HepG2 (cell line): ENCODE measurements around the gene GRHL3. TPM values are rescaled to one million over a fixed set of nuclear protein-coding genes. Genes with fewer than 3 reads are reported as not detected.

Source experiments
- ATAC-seq: fragments of 200-7000 bp; cut with Tn5 transposase; 3 replicates; pipeline ENCODE4 v1.9.1; 2020; ENCODE audit warnings: mild to moderate bottlenecking, moderate library complexity
- BruUV-seq: library from RNA; stranded (reverse); fragments of 400-500 nt; replicated peaks from 2 replicates; lab custom pipeline; 2021; lab: Mats Ljungman, UMichigan
- CTCF ChIA-PET: fragments of 300-600 bp; formaldehyde crosslinking; extraction: SDS; loops from one replicate; lab custom pipeline; 2021; ENCODE audit warnings: low total read pairs, inconsistent platforms, low intra/inter-chr PET ratio; lab: Yijun Ruan, JAX
- POLR2A ChIA-PET: fragments of 350-600 bp; sonication (Branson Sonifier 250); formaldehyde crosslinking; loops from one replicate; lab custom pipeline; 2020; ENCODE audit warnings: antibody characterized with exemption, inconsistent platforms; lab: Yijun Ruan, JAX
- DNase-seq: peaks from one replicate; pipeline ENCODE4 v3.0.0-alpha.2; 2015; ENCODE audit warnings: low spot score
- FAIRE-seq: peaks from 3 replicates; lab custom pipeline; 2011; peaks lifted over from hg19 to GRCh38; lab: Jason Lieb, UNC
- H2AFZ ChIP-seq: one replicate; pipeline ENCODE4 v1.6.1; 2011; ENCODE audit warnings: low read length, inconsistent platforms
- H3K27ac ChIP-seq: fragments of 300-600 bp; 3 replicates; pipeline ENCODE4 v1.8.0; 2011; ENCODE audit warnings: mixed run types, mild to moderate bottlenecking, mixed read lengths, low read length, inconsistent platforms; ENCODE audit not compliant: insufficient read depth; ENCODE audit errors: extremely low read length
- H3K27me3 ChIP-seq, 2 experiments: fragments of 200-600 bp in 1 of 2; 2 replicates in 1 of 2; 3 replicates in 1 of 2; pipeline versions ENCODE4 v1.6.0 to v1.8.0; 2011; ENCODE audit warnings: low read length in 2 of 2, mild to moderate bottlenecking in 2 of 2, moderate library complexity in 2 of 2, inconsistent platforms in 1 of 2; ENCODE audit not compliant: insufficient read depth in 2 of 2, control insufficient read depth in 1 of 2
- H3K36me3 ChIP-seq, 2 experiments: fragments of 200-600 bp in 1 of 2; replicated peaks in 1 of 2; 2 replicates in 1 of 2; 3 replicates in 1 of 2; pipeline versions ENCODE4 v1.5.1 to v1.8.0; 2011; ENCODE audit warnings: low read length in 2 of 2, inconsistent platforms in 1 of 2; ENCODE audit not compliant: insufficient read depth in 2 of 2, control insufficient read depth in 1 of 2
- H3K4me1 ChIP-seq: 2 replicates; pipeline ENCODE4 v1.5.1; 2012; ENCODE audit warnings: low read length, inconsistent platforms; ENCODE audit not compliant: insufficient read depth
- H3K4me2 ChIP-seq: 2 replicates; pipeline ENCODE4 v1.6.0; 2011; ENCODE audit warnings: low read depth, low read length, inconsistent platforms
- H3K4me3 ChIP-seq, 3 experiments: fragments of 200-600 bp in 1 of 3; sonication (generic), shearing (Covaris generic) in 1 of 3; replicated peaks in 1 of 3; 2 replicates each; pipeline ENCODE4 v1.5.1; 2011 to 2016; ENCODE audit warnings: low read length in 3 of 3, inconsistent platforms in 2 of 3, low read depth in 2 of 3, mild to moderate bottlenecking in 2 of 3, control low read depth in 1 of 3, mixed read lengths in 1 of 3; ENCODE audit not compliant: insufficient read depth in 1 of 3
- H3K79me2 ChIP-seq: one replicate; pipeline ENCODE4 v1.6.1; 2011; ENCODE audit warnings: low read length, inconsistent platforms; ENCODE audit not compliant: insufficient read depth
- H3K9ac ChIP-seq: 2 replicates; pipeline ENCODE4 v1.6.0; 2011; ENCODE audit warnings: mild to moderate bottlenecking, low read depth, low read length, inconsistent platforms; ENCODE audit not compliant: insufficient read depth
- H3K9me3 ChIP-seq: 2 replicates; pipeline ENCODE4 v1.5.1; 2012; ENCODE audit warnings: mild to moderate bottlenecking, low read length
- H4K20me1 ChIP-seq: 2 replicates; pipeline ENCODE4 v1.6.0; 2011; ENCODE audit warnings: inconsistent platforms, mild to moderate bottlenecking, low read length, moderate library complexity; ENCODE audit not compliant: insufficient read depth
- CCDC6 ChIP-seq: sonication (generic); formaldehyde crosslinking; IDR thresholded peaks from 2 replicates; pipeline ENCODE4 v1.8.1; 2022; ENCODE audit warnings: mild to moderate bottlenecking, missing genetic modification reagents, moderate library complexity
- FOXJ3 ChIP-seq: sonication (generic); formaldehyde crosslinking; IDR thresholded peaks from 2 replicates; pipeline ENCODE4 v1.4.0; 2020; ENCODE audit warnings: missing genetic modification reagents, mild to moderate bottlenecking, borderline replicate concordance
- GZF1 ChIP-seq: sonication (generic); formaldehyde crosslinking; IDR thresholded peaks from 2 replicates; pipeline ENCODE4 v1.5.1; 2020; ENCODE audit warnings: mild to moderate bottlenecking, missing genetic modification reagents
- MAFF ChIP-seq: IDR thresholded peaks from 2 replicates; pipeline ENCODE4 v1.6.1; 2011; ENCODE audit warnings: low read depth, low read length, improper control_type of control experiment
- MAFK ChIP-seq, 2 experiments: IDR thresholded peaks in 1 of 2; conservative IDR thresholded peaks in 1 of 2; 2 replicates each; pipeline ENCODE4 v1.6.1; 2011; ENCODE audit warnings: improper control_type of control experiment in 2 of 2, low read length in 2 of 2
- NKX3-1 ChIP-seq: sonication (generic); formaldehyde crosslinking; IDR thresholded peaks from 2 replicates; pipeline ENCODE4 v1.5.0; 2020; ENCODE audit warnings: missing genetic modification reagents
- PCBP1 ChIP-seq: fragments of 200-400 bp; formaldehyde crosslinking; IDR thresholded peaks from 2 replicates; pipeline ENCODE4 v1.6.1; 2017; ENCODE audit warnings: mild to moderate bottlenecking, low read depth, low read length, borderline replicate concordance
- SSRP1 ChIP-seq: IDR thresholded peaks from 2 replicates; pipeline ENCODE4 v1.6.1; 2016; ENCODE audit warnings: control low read depth
- TCF7 ChIP-seq: sonication (generic); IDR thresholded peaks from 2 replicates; pipeline ENCODE4 v1.6.1; 2016; ENCODE audit warnings: antibody characterized with exemption, low read depth
- ZNF34 ChIP-seq: sonication (generic); formaldehyde crosslinking; IDR thresholded peaks from 2 replicates; pipeline ENCODE4 v1.4.0; 2020; ENCODE audit warnings: mild to moderate bottlenecking, missing genetic modification reagents, borderline replicate concordance
- WGBS: methylation state at CpG from one replicate; pipeline ENCODE4 v1.1.6; 2017; ENCODE audit warnings: low lambda C conversion rate; 5-methylcytosine and 5-hydroxymethylcytosine counted together
- in situ Hi-C: cut with HindIII; loops from 2 replicates; pipeline ENCODE4 v1.10.0; 2017; ENCODE audit warnings: low pct_unique_long_range_greater_than_20kb; ENCODE audit not compliant: extremely low pct_ligation_motif_present
- intact Hi-C: fragments of 100-400 bp; cut with micrococcal nuclease; formaldehyde crosslinking; loops from one replicate; pipeline ENCODE4 v1.10.0; 2022; ENCODE audit not compliant: unreplicated experiment
- polyA plus RNA-seq, 8 experiments: library from polyadenylated mRNA; depleted of rRNA in 3 of 8; stranded (reverse) in 7 of 8; unstranded in 1 of 8; fragments of >200 nt; fragmentation: Illumina TruSeq in 4 of 8; extraction: Trizol in 4 of 8; gene quantifications; 2 replicates each; pipeline versions ENCODE4 v1.2.1 to v1.2.3, GENCODE V29; 2011 to 2016; ENCODE audit warnings: low read depth in 4 of 8, missing spikeins in 1 of 8, mixed read lengths in 1 of 8; ENCODE audit not compliant: insufficient read depth in 1 of 8
- total RNA-seq, 5 experiments: library from RNA; depleted of rRNA; stranded (reverse); fragments of >200 nt; fragmentation: Illumina TruSeq; extraction: Trizol; gene quantifications; 2 replicates each; pipeline ENCODE4 v1.2.3, GENCODE V29; 2016; ENCODE audit warnings: low read depth in 1 of 5
- TF ChIP-seq, protein P1 (sequence below): sonication (generic); formaldehyde crosslinking; IDR thresholded peaks from 2 replicates; pipeline ENCODE4 v1.4.0; 2020; ENCODE audit warnings: missing genetic modification reagents
- TF ChIP-seq, protein P2 (sequence below): sonication (generic); formaldehyde crosslinking; IDR thresholded peaks from 2 replicates; pipeline ENCODE4 v1.5.0; 2020; ENCODE audit warnings: missing genetic modification reagents

GRHL3 gene
- total and polyA plus RNA-seq, 2 of the 13 experiments (the other 11 are each of a cell fraction or from before 2014, with no cell fraction given) = not detected

DNA sequence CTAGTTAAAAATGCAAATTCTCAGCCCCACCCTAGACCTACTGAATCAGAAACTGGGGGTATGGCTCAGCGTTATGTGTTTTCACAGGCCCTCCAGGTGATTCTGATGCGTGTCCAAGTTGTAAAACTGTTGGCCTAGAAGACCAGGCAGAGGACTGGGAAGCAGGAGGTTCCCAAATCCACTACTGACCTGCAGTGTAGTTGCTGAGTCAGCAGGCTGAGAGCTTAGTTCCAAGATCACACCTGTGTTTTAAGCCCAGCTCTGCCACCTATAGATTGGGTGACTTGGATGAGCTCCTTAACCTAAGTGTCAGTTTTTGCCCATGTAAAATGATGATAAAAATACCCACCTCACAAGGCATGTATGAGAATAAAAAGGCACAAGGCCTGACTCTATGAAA, 4.1 kb downstream of the GRHL3 start:
- in situ Hi-C loops (no loop called here), intact Hi-C loops (no loop called here)
- TF ChIP-seq FOXJ3 (CRISPR knock-in tag) = no peak
- peak; percentile 93 for TF ChIP-seq MAFF
- no peak for TF ChIP-seq SSRP1 (CRISPR knock-in tag)
- TF ChIP-seq MAFK (conservative IDR thresholded peaks at IDR 0.05 in 1 of 2, IDR thresholded peaks at IDR 0.05 in 1 of 2; ENCODE audit: low read length in 2 of 2) = peak; percentile 91 to 97
- H4K20me1 ChIP-seq = no peaks in the 10 kb centered on the region
- H3K9me3 ChIP-seq = no peaks in the 10 kb centered on the region
- no peak overlapping the region for H3K9ac ChIP-seq
- BruUV-seq = no TSS peak
- ChIA-PET POLR2A (no interaction called here), CTCF (no interaction called here)
- FAIRE-seq (no peak), ATAC-seq (no peak), DNase-seq (no peak)
- H3K27me3 ChIP-seq = peaks cover 4 to 25% of the 10 kb centered on the region in 2 experiments; a peak in 4 of 5 replicates
- H3K27ac ChIP-seq = no peak overlapping the region
- H3K4me2 ChIP-seq = no peak overlapping the region
- no peaks in the 10 kb centered on the region for H3K79me2 ChIP-seq
- peaks cover 11% of the 10 kb centered on the region for H3K4me1 ChIP-seq
- H3K4me3 ChIP-seq = no peak overlapping the region
- 50% methylated on average over 2 of the region's 2 CpGs for WGBS
- H3K36me3 ChIP-seq = no peaks in the 10 kb centered on the region
- no peak overlapping the region for H2AFZ ChIP-seq

DNA sequence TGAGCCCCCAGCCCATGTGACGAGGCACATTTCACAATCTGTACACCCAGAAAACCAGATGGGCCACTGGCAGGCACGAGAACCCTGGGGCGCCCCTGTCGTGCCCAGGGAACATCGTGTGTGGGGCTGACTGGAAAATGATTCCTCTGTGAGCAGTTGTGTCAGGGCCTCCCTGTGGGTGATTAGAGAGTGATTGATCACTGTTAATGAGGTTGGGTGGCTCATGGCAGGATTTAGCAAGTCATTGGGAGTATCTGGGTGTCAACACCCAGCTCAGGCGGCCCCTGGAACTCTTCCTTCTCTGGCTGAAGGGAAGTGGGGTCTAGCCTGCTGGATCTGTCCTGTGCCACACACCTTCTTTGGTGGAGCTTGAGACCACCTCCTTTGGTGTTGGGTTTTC, 5.7 kb downstream of the GRHL3 start:
- no TSS peak for BruUV-seq
- Histone ChIP-seq H3K27me3 (peaks cover 4 to 21% of the 10 kb centered on the region in 2 experiments; a peak in 4 of 5 replicates), H3K9ac (no peak overlapping the region), H3K27ac (no peak overlapping the region), H3K4me1 (peaks cover 2% of the 10 kb centered on the region), H2AFZ (no peak overlapping the region), H3K79me2 (no peaks in the 10 kb centered on the region), H3K4me2 (no peak overlapping the region), H4K20me1 (no peaks in the 10 kb centered on the region), H3K4me3 (no peak overlapping the region), H3K36me3 (no peaks in the 10 kb centered on the region), H3K9me3 (no peaks in the 10 kb centered on the region)
- in situ Hi-C loops = no loop called here
- intact Hi-C loops = no loop called here
- TF ChIP-seq NKX3-1 (CRISPR knock-in tag) (no peak), PCBP1 (no peak), TCF7 (no peak), ZNF34 (CRISPR knock-in tag) (no peak), GZF1 (CRISPR knock-in tag) (no peak), CCDC6 (CRISPR knock-in tag) (no peak)
- TF ChIP-seq, protein P1, sequence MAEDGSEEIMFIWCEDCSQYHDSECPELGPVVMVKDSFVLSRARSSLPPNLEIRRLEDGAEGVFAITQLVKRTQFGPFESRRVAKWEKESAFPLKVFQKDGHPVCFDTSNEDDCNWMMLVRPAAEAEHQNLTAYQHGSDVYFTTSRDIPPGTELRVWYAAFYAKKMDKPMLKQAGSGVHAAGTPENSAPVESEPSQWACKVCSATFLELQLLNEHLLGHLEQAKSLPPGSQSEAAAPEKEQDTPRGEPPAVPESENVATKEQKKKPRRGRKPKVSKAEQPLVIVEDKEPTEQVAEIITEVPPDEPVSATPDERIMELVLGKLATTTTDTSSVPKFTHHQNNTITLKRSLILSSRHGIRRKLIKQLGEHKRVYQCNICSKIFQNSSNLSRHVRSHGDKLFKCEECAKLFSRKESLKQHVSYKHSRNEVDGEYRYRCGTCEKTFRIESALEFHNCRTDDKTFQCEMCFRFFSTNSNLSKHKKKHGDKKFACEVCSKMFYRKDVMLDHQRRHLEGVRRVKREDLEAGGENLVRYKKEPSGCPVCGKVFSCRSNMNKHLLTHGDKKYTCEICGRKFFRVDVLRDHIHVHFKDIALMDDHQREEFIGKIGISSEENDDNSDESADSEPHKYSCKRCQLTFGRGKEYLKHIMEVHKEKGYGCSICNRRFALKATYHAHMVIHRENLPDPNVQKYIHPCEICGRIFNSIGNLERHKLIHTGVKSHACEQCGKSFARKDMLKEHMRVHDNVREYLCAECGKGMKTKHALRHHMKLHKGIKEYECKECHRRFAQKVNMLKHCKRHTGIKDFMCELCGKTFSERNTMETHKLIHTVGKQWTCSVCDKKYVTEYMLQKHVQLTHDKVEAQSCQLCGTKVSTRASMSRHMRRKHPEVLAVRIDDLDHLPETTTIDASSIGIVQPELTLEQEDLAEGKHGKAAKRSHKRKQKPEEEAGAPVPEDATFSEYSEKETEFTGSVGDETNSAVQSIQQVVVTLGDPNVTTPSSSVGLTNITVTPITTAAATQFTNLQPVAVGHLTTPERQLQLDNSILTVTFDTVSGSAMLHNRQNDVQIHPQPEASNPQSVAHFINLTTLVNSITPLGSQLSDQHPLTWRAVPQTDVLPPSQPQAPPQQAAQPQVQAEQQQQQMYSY = no peak
- TF ChIP-seq, protein P2, sequence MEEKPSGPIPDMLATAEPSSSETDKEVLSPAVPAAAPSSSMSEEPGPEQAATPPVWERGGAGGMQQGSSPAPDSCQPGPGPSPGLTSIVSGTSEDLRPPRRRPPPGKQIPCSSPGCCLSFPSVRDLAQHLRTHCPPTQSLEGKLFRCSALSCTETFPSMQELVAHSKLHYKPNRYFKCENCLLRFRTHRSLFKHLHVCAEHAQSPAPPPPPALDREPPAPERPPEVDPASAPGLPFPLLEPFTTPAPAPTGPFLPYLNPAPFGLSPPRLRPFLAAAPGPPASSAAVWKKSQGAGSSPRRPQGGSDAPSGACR (CRISPR knock-in tag) = no peak
- ChIA-PET POLR2A (no interaction called here), CTCF (no interaction called here)
- DNase-seq = no peak
- FAIRE-seq = no peak
- ATAC-seq = no peak
- WGBS = 40% methylated on average over 2 of the region's 6 CpGs
